ENCODE measurements around the gene KNDC1. TPM values are rescaled to one million over a fixed set of nuclear protein-coding genes. Genes with fewer than 3 reads are reported as not detected.

KNDC1 gene
- total and polyA plus RNA-seq, 2 of the 4 experiments (the other 2 are of a cell fraction): 0.18 to 1.1 TPM

- H4K5ac ChIP-seq (ENCODE audit: low read depth, low read length): no peak overlapping the region
- H3K14ac ChIP-seq (replicated peaks; ENCODE audit: low read depth, low read length): no peak overlapping the region
- BruUV-seq (replicated peaks): no TSS peak
- H2BK5ac ChIP-seq (ENCODE audit: low read depth, low read length, poor library complexity, severe bottlenecking): no peak overlapping the region
- H3K79me1 ChIP-seq (ENCODE audit: low read depth in 1 of 2, low read length in 2 of 2): no peaks in the 10 kb centered on the region
- POLR2A ChIA-PET (ENCODE audit: unreplicated experiment): no interaction called here
- H3K56ac ChIP-seq (ENCODE audit: extremely low read depth, insufficient read depth, low read length): no peak overlapping the region
- no peak overlapping the region for H2BK20ac ChIP-seq (ENCODE audit: low read depth, low read length)
- no peak overlapping the region for H3K9ac ChIP-seq (ENCODE audit: low read depth, low read length)
- H4K8ac ChIP-seq (ENCODE audit: low read depth in 2 of 2, low read length in 2 of 2): no peak overlapping the region
- H3K9me1 ChIP-seq (ENCODE audit: insufficient read depth, low read length): no peaks in the 10 kb centered on the region
- no peak overlapping the region for H4K91ac ChIP-seq (ENCODE audit: insufficient read depth, low read depth, low read length)
- no peaks in the 10 kb centered on the region for H4K20me1 ChIP-seq (ENCODE audit: insufficient read depth, low read length)
- no peak overlapping the region for H3K4me2 ChIP-seq (ENCODE audit: low read depth, low read length)
- H3K36me3 ChIP-seq (ENCODE audit: control insufficient read depth, insufficient read depth, low read length): no peaks in the 10 kb centered on the region
- H2AK5ac ChIP-seq (ENCODE audit: low read depth, low read length): no peak overlapping the region
- H2BK15ac ChIP-seq (ENCODE audit: low read depth, low read length): no peak overlapping the region
- no peak overlapping the region for H2AFZ ChIP-seq (replicated peaks; ENCODE audit: low read length, poor library complexity)
- dilution Hi-C loops (cut with HindIII; ENCODE audit: low sequenced_read_pairs, unreplicated experiment): no loop called here
- no peaks in the 10 kb centered on the region for H3K27me3 ChIP-seq (ENCODE audit: control insufficient read depth, insufficient read depth, low read length)
- no peak overlapping the region for H3K23ac ChIP-seq (ENCODE audit: low read depth, low read length)
- no peak overlapping the region for H2AK9ac ChIP-seq (replicated peaks; ENCODE audit: low read depth, low read length, poor library complexity)
- H3K27ac ChIP-seq (ENCODE audit: insufficient read depth, low read length): no peak overlapping the region
- WGBS, 2 experiments (ENCODE audit: extremely low coverage in 2 of 2, insufficient read length in 1 of 2): 94% methylated on average over 4 of the region's 15 CpGs; no CpG with 5 or more reads in 1 of the 2 experiments
- CTCF ChIA-PET: no interaction called here
- H3K4me3 ChIP-seq (ENCODE audit: insufficient read depth, low read depth, low read length): no peak overlapping the region
- TF ChIP-seq FOS (IDR thresholded peaks at IDR 0.05; ENCODE audit: low read depth, low read length) (no peak), CEBPB (IDR thresholded peaks at IDR 0.05; ENCODE audit: low read depth, low read length) (no peak), POLR2A (IDR thresholded peaks at IDR 0.05; ENCODE audit: low read depth, low read length) (no peak)
- no peak overlapping the region for H3K4ac ChIP-seq (ENCODE audit: low read depth, low read length)
- in situ Hi-C loops (cut with MboI; ENCODE audit: low sequenced_read_pairs): no loop called here
- no peaks in the 10 kb centered on the region for H3K4me1 ChIP-seq (ENCODE audit: control insufficient read depth, insufficient read depth, low read length)
- H2BK120ac ChIP-seq (ENCODE audit: low read depth, low read length): no peak overlapping the region
- H3K18ac ChIP-seq (ENCODE audit: low read depth, low read length): no peak overlapping the region
- ATAC-seq (ENCODE audit: low read depth) (no peak), DNase-seq (no peak)
- no peaks in the 10 kb centered on the region for H3K9me3 ChIP-seq (ENCODE audit: control insufficient read depth, insufficient read depth, low read length)
- intact Hi-C loops (cut with micrococcal nuclease): no loop called here
Measured at GRCh38 chr10:133200621-133201031, 40.6 kb downstream of the KNDC1 start.
